Measurements from ENCODE around the gene AK8.
"Not testable (repeated sequence)": the region's sequence is repeated elsewhere in the genome, so short reads cannot be mapped to it uniquely, and the experiment has no call there.

Gene AK8

GRCh38 chr9:132740526-132741309, 137.4 kb downstream of the AK8 start:
- no peak for DNase-seq

GRCh38 chr9:132739710-132740310, 138.3 kb downstream of the AK8 start:
- DNase-seq: no peak

DNA sequence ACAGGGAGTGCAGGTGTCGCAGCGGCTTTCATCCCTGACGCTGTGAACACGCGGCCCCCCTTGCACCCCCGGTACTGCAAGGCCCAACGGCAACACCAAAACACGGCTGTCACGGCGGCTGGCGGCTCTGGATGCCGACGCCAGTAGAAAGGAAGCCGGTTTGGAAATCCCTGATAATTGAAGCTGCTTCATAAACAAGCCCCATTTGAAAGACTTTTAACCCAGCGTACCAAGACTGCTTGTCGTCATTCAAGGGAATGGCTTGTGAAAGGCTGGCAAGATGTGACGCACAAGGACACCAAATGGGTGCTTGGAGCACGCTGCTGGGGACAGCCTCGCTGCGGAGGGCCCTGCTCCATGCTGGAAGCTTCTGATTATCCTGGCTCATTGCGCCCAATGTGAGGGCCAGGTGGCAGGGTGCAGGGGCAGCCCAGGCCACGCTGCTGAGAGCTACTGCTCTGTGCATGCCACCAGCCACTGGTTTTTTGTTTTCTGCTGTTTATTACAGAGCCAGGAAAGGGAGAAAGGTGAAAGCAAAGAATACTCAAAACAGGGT, 144.7 kb downstream of the AK8 start:
- DNase-seq: no peak

DNA sequence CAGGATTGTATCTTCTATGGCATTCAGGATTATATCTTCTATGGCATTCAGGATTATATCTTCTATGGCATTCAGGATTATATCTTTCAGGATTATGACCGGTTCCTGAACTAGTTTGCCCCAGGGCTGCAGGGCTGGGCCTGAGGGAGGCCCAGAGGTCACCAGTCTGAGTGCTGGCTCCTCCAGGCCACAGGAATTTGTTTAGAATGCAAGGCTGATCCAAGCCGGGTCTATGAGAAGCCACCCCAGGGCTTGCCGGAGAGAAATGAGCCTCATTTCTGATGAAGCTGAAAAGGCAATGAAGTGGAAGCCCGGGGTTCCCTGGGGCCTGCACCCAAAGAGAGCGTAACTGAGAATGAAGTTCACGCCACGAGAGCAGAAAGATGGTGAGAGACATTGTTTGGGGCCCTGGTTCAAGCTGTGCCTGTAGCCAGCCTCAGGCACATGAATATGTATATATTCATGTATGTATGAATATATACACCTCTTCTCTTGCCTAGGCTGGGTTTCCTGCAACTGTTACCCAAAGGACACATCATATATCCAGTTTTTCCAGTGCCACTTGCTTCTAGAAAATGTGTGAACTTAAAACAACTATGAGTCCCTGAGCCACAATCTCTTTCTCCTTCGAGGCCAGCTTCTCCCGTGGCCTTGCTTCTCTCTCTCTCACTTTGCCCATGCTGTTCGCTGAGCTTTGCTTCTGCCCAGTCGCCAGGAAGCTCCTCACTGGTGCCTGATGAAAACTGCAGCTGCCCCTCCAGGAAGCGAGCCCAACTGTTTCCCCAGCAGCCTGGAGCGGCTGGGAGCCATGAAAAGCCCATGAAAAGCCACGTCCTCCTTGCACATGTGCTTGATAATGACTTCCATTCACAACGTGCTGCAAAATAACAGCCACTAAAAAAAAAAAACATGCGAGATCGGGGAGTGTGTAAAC, 145.5 kb downstream of the AK8 start:
- no peak for DNase-seq

- DNase-seq: no peak
Observed at GRCh38 chr9:132731230-132731629, 146.9 kb downstream of the AK8 start.

DNA sequence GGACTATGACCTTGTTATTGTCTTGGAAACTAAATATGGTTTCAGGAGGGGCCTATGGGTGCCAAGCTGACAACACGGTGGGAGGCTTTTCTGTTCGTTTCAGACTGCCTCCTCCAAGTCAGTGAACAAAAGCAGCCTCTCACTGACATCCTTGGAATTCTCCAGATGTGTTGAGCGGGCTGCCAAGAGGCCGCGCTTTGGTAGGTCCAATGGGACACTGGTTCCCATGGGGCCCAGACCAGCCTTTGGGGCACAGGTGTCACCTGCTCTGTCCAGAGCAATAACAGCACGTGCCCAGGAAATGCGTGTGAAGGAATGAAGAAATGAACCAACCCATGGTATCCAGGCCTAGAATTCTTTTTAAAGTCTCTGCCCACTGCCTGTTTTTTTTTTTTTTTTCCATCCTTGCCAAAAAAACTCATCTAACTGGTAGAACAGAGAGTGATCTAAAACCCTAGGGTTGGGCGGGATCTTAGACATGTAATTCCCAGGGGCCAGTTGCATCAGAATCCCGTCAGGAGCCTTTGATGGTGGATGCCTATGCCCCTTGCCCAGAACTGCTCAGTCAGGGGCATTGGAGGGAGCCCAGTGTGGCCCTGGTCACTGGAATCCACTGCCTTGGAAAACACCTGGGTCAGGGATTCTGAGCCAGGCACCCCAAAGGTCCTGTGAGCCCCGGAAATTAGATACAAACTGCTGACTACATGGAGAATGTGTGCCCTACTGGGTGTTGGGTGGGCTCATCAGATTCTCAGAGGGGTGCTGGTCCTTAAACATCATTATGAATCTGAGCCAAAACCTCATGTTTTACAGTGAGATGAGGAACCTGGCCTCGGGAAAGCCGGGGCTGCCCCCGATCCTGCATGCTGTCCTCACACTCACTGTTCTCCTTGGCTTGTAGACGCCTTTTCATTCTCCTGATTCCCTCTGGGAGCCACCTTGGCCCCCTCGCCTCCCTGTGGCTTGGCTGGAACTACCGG, 147.7 kb downstream of the AK8 start:
- no peak for DNase-seq

GRCh38 chr9:132729235-132729890, 148.7 kb downstream of the AK8 start:
- no peak for DNase-seq

DNA sequence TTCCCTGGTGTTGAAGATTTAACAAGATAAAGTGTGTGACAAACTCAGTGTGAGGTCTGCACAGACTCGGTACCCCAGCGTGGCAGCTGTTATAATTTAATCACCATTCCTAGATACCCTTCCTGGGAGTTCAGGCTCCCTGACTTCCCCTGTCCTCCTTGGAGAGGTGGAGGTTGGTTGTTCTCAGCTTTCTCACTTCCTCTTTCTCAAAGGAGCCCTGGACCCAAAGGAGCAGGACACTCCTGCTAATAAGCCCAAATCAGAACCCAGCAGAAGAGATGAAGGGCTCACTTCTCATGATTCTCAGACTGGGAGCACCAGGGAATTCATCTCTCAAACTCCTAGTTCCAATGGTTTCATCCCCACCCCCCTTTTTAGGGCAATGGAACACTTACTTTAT, 149.6 kb downstream of the AK8 start:
- no peak for DNase-seq

DNA sequence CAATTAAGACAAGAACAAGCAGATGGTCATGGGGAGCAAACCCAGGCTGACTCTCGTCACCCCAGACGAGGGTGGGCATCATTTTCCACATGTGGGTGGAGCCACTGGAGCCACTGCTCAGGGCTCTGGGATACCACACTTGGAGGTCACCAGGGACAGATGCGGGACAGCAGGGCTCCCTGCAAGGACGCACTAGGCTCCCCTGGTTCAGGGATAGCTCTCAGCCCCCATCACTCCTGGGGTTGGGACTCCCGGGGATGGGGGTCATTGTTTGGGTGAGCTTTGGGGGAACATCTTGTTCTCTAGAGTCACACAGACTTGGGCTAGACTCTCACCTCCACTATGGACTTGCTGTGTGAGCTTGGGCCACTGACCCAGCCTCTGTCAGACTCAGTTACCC, 150.0 kb downstream of the AK8 start:
- DNase-seq: no peak

- DNase-seq: no peak
Observed at GRCh38 chr9:132726576-132727130, 151.4 kb downstream of the AK8 start.

DNA sequence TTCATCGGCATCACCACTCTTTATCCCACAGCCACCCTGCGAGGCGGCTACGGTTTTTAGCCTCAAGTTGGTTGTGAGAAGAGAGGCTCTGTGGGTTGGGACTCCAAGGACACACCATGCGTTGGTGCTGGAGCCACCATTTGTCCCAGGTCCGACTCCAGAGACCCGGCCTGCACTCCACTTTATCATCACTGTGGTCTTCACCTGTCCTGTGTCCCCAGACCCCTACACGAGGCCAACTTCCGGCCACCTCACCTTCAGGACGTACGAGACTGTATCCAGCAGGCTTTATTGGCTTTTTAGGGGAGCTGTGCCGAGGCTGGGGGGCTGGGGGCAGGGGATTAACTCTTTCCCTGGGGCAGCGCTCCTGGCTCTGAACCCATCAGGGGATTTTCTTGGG, 152.8 kb downstream of the AK8 start:
- no peak for DNase-seq

DNA sequence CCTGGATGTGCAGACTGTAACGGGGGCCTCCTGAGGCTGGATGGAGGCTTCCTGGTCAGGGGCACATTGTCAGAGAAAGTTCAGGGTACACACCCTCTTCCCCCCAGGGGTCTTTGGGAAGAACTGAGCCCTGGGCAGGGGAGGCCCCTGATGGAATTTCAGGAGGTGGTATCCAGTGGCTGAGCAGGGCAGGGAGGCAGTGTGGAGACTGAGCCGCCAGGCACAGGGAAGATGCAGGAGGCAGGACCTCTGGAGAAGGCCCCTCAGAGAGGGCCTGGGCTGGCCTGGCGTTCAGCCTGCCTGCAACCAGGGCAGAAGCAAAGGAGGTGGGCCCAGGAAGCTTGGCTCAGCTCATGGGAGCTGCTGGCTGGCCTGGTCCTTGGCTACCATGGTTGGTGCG, 154.3 kb downstream of the AK8 start:
- no peak for DNase-seq

GRCh38 chr9:132722564-132723065, 155.5 kb downstream of the AK8 start:
- no peak for DNase-seq

- no peak for DNase-seq
Observed at GRCh38 chr9:132721661-132722060, 156.4 kb downstream of the AK8 start.

DNA sequence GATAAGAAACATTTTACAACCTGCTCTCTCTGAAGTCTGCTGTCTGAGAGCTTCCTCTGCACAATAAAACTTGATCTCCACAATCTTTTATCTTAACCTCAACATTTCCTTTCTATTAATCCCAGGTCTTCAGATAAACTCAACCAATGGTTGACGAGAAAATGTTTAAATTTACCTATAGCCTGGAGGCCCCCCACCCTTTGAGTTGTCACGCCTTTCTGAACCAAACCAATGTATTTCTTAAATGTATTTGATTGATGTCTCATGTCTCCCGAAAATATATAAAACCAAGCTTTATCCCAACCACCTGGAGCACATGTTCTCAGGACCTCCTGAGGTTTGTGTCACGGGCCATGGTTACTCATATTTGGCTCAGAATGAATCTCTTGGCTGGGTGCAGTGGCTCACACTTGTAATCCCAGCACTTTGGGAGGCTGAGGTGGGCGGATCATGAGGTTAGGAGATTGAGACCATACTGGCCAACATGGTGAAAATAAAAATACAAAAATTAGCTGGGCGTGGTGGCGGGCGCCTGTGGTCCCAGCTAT, 159.6 kb downstream of the AK8 start:
- not testable (repeated sequence) for DNase-seq

- DNase-seq: no peak
Observed at GRCh38 chr9:132717326-132717945, 160.6 kb downstream of the AK8 start.

DNA sequence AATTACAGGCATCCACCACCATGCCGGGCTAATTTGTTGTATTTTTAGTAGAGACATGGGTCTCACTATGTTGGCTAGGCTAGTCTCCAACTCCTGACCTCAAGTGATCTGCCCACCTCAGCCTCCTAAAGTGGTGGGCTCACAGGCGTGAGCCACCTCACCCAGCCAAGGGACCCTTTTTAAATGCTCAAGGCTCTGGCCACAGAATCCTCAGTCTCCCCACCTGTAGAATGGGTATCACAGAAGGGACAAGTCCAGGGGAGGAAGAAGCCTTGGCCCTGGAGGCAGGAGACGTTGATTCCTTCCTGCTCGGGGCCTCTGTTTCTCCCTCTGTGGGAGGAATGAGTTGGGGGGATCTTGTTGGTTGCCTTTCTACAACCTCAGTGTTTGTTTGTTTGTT, 162.1 kb downstream of the AK8 start:
- DNase-seq: no peak

GRCh38 chr9:132712753-132713152, 165.3 kb downstream of the AK8 start:
- no peak for DNase-seq

- DNase-seq: no peak
Observed at GRCh38 chr9:132711846-132712245, 166.2 kb downstream of the AK8 start.

DNA sequence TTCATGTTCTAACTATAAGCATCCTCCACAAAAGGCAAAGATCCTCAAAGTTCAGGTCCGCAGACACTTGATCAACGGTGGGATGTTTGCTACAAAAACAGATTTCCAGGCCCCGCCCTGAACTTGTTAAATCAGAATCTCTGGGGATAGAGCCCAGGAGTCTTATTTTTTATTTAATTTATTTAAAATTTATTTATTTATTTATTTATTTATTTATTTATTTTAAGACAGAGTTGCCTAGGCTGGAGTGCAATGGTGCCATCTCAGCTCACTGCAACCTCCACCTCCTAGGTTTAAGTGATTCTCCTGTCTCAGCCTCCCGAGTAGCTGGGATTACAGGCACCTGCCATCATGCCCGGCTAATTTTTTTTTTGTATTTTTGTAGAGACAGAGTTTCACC, 166.9 kb downstream of the AK8 start:
- not testable (repeated sequence) for DNase-seq

Measured in stimulated activated naive CD4-positive, alpha-beta T cell treated with Interleukin-2 at 50 U/mL for 16 hours (primary cell).